Activated gamma-delta T cell (primary cell): Measurements from ENCODE around the gene ERC2.

Experiments
- DNase-seq: peaks from one replicate; lab custom pipeline; 2025; lab: John Stamatoyannopoulos, UW

Gene ERC2

DNA sequence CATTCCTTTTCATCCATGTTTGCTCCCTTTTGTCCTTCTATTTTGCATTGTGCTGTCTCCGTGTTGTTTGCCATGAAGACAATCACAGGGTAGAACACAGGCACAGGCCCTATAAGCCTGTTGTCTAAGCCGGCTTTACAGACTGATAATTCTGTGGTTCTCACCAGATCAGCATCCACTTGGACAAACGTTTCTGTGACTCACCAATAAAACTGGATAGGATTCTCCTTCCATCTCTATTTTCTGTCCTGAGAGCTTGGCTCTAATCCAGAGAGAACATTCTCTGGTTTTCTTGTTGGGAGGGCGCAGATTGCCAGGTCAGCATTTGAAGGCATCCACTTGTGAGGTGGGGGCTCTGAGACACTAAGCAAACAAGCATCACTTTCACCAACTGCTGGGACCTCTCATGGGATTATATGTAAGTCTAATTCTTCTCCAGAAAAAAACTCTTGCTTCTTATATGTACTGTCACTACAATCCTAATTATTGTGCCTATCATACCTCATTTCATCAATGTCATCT, 101.6 kb downstream of the ERC2 start:
- DNase-seq, result no peak

DNA sequence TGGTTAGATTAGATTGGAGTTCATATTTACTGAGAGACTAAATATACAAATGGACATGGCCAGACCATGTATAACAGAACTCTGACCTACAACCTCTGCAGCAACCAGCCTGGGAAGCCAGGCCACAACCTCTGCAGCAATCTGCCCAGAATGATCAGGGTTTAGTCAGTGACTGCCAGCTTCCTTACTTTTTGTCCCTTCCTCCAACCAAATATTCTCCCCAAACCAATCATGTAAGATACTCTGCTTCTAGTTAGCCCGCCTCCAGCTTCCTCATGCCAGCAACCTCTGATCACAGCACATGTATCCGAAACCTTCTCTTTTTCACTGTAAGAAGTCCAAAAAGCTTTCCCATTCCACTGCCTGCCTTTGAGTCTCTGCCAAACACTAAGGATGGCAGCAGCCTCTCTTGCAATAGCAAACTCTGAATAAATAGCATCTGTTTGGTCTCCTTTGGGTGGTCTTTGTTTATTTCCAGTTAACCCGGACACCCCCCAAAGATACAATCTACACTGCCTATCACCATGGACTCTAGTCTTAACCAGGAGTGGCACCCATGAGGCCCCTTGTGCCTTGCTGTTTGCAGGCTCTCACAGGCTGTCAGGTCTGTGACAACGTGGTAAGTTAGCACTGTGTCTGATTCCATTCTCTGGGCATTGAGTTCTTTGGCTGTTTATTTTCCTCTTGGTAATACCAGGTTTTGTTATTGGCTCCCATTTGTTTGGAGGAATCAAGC, 102.2 kb downstream of the ERC2 start:
- no peak for DNase-seq

DNA sequence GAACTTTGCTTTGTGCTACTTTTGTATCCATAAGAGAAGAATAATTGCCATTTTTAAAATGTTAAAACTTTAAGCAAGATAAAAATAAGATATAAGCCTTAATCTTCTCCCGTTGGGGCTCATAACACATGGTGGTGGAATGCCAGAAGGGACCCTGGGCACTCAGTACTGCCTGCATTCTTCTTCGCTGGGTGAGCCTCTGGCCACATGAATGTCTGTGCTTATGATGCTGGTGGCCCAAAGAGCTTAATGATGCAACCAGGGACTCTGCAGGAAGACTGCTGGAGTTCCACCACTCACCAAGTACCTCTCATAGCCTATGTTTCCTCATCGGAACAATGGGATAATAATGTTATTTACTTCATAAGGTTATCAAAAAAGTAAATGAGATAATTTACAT, 103.6 kb downstream of the ERC2 start:
- no peak for DNase-seq

DNA sequence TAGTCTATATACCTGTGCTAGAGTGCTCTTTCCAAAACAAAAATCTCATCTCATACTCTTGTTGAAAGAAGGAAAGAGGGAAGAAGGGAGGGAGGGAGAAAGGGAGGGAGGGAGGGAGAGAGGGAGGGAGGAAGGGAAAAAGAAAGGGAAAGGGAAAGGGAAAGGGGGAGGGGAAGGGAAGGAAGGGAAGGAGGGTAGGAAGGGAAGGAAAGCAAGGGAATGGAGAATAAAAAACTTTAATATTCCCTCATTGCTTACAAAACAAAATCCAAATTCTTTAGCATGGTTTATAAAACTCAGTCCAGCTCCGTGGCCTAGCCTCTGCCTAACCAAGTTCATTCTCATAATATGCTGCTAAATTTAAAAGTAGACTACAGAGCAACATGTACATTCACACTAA, 104.5 kb downstream of the ERC2 start:
- no peak for DNase-seq

DNA sequence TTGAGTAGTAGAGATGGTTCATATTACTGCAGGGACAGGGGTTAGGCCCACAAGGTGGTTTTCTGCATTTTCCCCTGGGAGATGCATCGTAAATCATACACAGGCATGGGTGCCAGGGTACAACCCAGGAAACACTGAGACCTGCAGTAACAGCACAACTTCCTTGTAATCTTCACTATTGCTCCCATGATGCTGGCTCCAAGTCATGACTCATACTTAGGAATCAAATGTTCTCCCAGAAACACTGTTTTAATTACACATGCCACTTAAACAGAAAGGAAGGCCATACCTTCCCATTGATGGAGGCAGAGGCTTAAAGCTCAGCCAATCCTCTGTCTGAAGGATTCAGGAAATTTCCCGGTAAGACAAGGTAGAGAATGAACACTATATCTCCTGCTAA, 106.5 kb downstream of the ERC2 start:
- no peak for DNase-seq

DNA sequence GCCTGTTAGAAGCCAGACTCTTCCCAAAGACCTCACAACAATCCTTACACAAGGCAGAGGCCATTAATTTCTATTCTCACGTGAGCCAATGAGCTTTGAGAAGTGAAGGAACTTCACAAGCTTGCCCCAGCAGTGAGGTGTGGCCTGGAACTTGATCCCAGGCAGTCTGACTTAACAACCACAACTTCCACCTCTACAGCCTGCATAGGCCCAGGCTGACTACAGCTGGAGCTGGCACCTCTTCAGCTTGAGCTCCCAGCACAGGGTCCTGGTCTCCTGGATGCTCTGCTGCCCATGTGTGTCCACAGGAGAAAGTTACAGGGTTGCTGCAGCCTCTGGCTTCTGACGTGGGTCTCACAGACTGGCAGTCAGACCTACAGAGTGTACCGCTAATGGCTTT, 111.0 kb downstream of the ERC2 start:
- no peak for DNase-seq

DNA sequence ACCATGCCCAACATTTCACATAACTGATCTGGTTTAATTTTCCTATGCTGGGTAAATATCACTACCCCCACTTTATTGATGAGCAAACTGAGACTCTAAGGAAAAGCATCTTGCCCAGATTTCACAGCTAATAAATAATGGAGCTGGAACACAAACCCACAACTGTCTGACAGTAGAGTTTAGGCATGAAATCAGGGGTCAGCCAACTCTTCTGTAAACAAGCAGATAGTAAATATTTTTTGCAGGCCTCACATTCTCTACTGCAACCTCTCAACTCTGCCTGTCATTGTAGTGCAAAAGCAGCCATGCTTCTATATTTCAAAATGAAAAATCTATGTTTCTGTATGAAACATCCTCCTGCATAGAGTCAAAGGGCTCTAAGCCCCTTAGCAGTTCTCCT, 111.5 kb downstream of the ERC2 start:
- DNase-seq, result no peak

DNA sequence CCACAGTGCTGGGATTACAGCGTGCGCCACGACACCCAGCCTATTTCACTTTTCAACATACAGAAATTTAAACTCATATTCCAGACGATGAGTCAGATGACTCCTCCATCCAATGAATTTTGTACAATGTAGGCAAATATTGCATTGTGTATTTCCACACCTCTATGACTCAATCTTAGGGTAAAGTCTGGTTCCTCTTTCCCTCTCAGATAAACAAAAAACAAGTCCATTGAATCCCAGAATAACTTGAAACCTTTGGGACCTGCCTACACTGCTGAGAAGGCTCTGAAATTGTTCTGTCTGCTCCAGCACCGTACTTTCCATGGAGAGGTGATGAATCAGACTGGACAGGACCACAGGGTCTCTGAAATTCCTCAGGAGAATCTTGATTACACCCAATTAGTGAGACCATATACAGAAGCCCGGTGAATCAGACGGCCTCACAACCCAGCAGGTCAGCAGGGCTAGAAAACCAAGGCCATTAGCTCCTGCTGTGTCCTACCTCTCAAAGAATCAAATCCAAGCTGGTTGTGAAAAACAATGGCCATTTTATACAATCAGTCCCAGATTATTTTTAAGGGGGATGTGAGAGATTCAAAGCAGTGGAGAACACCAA, 112.6 kb downstream of the ERC2 start:
- DNase-seq, result no peak

DNA sequence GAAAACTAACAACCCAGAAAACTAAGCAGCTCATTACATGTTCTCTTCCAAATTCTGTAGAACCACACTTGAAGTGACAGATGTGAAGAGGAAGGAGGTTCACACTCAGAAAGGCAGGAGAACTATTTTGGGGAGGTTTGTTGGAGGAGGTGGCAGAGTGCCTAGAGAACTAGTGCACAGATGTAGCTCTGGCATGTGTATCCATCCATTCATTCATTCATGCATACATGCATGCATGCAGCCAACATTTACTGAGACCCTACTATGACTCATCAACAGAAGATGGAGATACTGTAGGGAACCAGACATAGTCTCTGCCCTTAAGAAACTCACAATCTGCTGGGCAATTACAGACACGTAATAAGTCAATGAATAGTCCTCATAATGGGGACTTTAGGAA, 116.7 kb downstream of the ERC2 start:
- DNase-seq, result no peak

DNA sequence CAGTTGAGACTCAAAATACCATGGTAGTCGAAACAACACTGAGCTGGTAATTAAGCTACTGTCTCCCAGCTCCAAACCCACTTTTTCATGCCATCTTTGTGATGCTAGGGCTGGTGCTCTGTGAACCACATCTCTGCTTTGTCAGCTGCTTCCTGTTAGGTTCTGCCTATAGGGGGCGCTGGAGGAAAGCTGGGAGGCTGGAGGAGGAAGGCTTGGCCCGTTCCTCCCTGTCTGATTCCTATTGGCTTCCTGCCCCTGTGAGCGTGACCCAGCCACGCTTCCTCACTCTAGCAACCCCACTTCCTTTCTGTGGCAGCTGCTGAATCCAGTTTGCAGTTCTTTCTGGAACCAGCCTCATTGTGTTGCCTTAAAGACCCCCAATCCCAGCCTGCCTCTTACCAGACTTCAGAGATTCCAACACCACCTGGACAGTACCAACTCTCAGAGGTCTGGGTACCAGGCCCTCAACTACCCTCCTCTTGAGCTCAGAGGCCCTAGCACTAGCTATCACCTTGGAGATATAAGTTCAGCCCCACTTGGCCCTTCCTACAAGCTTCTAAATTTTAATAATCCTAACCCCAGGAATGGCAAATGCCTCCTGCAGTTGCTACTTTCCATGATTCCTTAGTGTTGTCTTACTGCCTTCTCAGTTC, 120.9 kb downstream of the ERC2 start:
- DNase-seq, result no peak

DNA sequence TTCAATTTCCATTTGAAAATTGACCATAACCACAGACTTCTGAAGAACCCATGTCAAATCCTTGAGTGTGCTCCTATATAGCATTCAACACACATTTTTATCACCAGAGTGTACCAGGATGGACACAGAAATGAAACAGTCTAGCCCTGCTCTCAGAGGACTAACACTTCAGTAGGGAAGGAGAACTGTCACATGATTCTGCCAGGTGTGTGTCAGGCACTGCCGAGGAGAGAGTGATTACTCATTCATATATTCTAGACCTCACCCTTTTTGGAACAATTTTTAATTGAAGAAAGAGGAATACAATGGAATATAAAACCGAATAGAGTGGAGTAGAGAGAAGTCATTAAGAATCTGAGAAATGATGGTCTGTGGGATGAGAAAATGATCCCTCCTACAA, 125.8 kb downstream of the ERC2 start:
- DNase-seq, result no peak

DNA sequence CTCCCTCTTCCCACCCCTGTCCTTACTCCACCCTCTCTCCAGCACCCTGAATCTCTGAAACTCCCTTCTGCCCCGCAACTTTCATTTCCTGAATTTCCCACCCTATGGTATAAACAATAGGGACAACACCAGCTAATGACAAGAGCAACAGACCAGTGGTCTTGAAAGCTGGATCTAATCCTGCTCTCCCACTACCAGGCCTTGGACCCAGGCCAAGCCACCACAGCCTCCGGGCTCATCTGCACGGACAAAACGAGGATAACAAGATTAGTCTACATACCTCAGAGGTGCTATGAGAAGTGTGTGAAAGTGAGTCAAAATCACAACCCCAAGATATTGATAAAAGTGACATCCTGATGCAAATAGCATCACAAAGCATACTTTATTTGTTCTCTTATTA, 128.6 kb downstream of the ERC2 start:
- DNase-seq, result no peak

DNA sequence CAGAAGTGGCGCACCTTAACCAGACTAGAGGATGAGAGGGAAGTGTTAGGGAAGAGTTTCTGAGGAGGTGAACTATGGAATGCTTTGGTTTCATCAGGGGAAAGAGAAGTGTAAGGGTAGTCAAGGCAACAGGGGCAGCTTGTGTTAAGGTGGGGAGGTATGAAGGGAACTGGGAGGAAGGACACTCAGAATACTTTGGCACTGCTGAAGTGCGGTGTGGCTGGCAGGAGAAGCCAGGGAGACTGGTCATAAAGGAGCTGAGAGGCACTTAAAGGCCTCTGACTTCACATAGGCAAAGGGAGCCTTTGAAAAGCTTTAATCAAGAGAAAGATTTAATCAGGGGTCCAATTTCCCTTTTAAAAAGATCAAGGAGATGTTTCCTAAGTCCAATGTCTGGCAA, 129.0 kb downstream of the ERC2 start:
- DNase-seq, result no peak

DNA sequence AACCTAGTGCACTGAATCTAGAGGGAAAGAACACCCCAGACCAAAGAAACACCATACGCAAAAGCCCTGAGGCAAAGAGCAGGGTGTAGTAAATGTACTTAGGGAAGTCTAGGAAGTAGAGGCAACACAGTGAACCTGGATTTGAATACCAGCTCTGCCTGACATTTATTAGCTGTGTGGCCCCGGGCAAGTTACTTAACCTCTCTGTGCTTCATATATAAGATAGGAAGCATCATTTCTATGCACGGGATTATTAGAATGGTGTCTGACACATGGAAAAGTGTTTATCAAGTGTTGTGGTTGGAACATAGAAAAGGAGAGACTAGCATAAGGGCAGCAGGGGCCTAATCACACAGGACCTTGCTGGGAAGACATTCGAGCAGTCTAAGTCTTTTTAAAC, 132.2 kb downstream of the ERC2 start:
- no peak for DNase-seq

DNA sequence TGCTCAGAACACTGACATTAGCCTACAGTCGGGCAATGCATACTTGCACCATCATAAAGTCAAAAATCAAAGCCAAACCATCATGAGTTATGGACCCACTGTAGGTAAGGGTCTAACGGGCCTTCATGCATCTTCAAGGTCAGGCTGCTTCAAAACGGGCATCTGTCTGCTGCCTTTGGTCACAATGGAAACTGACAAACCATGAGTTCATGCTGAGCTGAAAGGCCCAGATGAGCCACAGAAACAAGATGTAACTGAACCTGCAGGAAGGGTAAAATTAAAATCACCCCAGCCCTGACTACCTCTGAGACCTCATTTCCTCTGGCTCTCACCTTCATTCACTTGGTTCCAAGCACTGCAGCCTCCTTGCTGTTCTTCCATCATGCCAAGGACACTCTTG, 143.8 kb downstream of the ERC2 start:
- DNase-seq, result no peak

DNA sequence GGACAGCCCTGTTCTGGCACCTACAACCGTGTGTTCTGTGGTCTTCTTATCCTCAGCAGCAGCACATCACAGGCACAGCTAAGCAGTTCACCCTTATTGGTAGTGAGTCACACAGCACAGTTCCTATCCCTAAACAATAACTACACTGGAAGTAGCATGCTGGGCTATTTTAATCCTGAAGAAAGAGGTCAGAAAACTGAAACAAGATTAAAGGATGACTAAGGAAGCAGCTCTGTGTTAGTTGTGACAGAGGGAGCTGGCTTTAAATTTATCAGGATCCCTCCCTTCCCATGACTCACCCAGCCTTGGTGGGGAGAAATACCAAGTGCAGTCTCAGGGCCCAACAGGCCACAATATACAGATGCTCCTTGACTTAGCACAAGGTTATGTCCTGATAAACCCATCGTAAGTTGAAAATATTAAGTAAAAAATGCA, 144.3 kb downstream of the ERC2 start:
- DNase-seq, result no peak

DNA sequence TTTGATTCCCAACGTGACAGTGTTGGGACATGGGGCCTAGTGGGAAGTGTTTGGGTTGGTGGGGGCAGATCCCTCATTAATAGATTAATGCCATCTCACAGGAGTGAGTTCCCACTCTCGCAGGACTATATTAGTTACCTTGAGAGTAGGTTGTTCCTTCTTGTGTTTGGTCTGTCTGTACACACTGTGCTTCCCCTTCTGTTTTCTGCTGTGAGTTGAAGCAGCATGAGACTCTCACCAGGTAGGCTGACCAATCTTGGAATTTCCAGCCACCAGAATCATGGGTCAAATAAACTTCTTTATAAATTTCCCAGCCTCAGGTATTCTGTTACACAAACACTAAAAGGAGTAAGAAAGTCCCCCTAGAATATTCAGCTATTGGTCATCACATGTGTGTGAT, 145.4 kb downstream of the ERC2 start:
- no peak for DNase-seq

DNA sequence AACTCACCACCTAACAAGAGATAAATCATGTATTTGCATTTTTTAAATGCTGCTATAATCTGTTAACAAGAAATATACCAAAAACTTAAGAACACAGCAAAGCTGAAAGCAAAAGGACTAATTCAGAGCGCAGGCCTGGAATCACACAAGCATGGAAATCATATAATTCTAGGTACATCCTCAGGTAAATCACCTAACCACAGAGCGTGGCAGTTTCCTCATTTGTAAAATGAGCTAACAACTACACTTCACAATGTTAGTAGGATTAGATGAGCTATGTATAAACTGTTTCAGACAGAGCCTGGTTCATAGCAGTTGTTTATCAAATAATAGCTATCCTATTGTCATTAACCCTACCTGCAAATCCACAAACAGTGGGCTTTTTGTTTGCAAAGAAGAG, 146.4 kb downstream of the ERC2 start:
- no peak for DNase-seq

DNA sequence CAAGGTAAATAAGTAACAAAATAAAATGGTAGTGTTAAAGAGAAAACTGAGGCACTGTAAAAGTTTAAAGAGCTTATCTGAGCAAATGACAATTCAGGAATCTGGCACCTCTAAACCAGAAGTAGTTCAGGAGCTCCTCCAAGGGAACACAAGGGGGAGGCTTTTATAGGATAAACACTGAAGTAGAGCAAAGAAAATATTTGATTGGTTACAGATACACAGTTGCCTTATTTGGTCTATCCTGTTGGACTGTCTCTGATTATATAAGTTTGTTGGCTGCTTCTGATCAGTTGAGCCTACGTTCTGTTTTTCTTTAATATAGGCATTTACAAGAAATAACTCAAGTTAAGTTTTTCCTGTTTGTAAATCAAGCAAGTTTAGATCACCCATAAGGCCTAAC, 146.9 kb downstream of the ERC2 start:
- no peak for DNase-seq

DNA sequence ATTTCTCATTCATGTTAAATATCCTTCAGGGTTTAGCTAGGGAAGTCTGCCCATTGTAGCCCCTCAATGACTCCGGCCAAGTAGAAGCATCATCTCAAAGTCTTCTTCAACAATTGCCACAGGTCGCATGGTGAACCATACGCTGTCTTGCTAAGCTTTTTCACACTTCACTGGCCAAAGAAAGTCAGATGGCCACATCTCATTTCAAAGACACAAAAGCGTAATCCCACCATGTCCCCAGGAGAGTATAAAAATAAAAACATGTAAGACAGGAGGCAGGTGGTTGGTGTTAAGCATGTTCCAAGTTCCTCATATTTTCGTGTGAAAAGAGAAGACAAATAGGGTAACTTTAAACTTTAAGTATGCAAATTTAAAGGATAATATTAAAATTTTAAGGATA, 147.4 kb downstream of the ERC2 start:
- no peak for DNase-seq

DNA sequence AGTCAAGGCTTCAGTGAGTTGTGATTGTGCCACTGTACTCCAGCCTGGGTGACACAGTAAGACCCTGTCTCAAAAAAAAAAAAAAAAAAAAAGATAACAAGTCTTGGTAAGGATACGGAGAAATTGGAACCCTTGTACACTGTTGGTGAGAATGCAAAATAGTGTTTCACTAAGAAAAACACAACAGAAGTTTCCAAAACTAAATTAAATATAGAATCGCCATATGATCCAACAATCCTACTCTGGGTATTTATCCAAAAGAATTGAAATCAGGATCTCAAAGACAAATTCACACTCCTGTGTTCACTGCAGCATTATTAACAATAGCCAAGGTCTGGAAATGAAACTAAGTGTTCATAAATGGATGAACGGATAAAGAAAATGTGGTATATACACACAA, 149.4 kb downstream of the ERC2 start:
- DNase-seq, result no peak

DNA sequence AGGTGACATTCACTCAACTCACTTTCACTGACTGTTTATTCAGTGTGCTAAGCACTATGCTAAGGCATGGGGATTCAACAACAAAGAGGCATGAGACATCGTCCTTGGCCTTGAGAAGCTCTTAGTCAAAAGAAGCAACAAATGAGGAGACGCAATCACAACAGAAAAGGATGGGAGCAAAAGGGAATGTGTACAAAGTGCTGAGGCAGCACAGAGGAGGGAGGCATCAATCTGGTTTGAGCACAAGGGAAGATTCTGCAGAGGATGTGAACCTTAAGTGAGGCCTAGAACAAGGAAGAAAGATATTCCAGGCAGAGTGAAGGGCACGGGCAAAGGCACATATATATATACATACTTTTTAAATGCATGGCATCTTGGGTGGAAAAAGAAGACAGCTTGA, 151.3 kb downstream of the ERC2 start:
- no peak for DNase-seq

DNA sequence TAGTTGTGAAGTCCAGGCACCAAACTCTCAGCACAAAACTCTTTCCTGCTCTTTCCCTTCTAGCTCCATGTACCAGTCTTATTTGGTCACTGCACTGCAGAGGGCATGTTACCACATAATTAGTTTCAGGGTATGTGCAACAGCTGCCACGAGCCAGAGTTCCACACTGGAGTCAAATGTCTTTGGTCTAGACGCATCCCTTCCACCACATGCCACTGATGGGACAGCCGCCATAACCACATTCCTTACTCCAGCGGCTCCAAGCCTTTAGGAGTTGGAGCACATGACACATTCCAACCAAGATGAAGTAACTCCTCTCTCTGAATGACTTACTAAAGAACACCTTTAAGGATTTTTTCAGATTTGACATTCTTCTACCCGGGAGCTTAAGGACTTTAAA, 153.4 kb downstream of the ERC2 start:
- no peak for DNase-seq
